ENCODE results near the gene DDB1.

Gene DDB1

DNA sequence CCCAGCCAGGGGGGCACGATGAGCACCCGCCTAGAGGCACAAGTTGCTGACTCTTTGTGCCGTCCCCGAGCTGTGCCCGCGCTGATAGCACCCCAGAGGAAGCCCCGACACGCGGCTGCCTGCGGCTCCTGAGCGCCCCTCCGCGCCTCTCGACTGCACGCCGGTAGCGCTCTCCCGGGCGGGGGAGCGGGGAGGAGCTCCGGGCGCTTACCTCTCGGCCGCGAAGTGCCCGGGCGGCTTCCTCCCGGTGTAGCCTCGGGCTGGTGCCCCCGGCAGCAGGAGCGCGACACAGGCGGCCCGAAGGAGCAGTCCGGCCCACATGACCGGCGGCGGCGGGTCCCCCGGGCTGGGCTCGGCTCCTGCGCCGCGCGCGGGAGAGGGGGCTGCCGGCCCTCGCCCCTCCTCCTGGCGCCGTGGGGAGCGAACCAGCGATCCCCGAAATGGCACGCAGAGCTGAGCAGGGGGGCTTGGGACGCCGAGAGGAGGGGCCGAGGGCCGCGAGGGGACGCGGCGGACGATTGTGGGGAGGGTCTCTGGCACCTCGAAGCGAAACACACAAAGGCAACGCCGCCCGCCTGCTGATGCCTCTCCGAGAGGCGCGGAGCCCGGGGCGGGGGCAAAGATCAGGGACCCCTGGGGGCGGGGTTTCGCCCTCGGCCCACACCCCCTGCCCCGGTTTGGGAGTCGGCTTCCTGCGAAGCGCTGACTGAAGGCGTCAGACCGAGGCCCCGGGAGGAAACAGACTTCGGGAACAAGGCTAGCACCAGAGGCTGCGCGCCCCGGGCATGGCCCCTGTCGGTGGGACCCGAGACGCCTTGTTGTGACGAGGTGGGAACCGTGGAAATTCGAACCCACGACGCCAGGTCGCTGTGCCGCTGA is 37.9 kb downstream of the DDB1 start, which contains the start of gene VWCE:
VWCE (minus strand) TSS at position 600 of the 879 bp plus-strand sequence; CDS start at position 321, 279 bp downstream.
- peak; percentile 78 for DNase-seq

GRCh38 chr11:61293867-61294716 is 38.8 kb downstream of the DDB1 start:
- DNase-seq: peak; percentile 56

DNA sequence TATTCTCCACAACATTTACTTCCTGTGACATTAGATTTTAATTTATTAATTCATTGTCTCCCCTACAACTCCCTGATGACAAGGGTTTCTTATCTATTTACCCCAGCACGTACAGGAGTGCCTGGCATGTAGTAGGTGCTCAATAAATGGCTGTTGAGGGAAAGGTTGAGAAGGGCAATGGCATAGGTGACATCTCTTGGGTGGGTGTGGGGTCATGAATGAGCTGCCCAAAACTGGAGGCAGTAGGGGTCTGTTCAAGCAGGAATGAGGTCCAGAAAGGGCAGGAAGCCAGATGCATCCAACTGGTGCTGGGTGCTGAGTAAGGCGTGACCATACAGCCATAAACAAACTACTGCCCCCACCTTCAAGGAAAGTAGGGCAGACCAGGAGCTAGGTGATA is 40.5 kb downstream of the DDB1 start:
- no peak for DNase-seq

DNA sequence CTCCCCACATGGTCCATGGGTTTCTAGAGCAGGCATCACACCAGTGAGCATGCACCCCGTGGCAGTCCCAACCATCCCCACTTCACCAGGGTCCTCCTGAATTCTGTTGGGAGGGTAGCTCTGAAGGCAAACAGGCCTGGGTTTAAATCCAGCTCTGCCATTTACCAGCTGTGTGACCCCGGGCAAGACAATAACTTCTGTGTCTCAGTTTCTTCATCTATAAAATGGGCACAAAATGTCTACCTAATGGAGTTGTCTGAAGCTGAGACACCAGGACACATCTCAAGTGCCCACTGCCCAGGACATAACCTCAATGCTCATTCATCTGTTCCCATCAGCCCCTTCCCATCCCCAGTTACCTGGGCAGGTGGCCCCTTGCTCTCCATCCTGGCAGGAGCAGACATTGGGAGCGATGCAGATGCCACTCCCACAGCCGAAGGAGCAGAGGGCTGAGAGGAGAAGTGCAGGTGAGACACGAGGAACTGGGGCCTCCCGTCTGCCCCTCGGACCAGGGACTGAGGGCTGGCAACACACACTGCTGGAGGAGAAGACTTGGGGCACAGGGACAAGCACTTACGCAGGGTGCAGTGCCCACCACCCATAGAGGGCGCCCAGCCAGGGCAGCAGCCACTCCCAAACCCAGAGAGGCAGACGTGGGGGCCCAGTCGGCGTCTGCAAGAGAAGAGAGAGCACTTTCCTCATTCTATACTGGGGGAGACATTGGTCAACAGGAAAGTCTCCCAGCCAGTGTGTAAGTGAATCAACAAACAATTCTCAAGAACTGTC is 41.8 kb downstream of the DDB1 start:
- no peak for DNase-seq

DNA sequence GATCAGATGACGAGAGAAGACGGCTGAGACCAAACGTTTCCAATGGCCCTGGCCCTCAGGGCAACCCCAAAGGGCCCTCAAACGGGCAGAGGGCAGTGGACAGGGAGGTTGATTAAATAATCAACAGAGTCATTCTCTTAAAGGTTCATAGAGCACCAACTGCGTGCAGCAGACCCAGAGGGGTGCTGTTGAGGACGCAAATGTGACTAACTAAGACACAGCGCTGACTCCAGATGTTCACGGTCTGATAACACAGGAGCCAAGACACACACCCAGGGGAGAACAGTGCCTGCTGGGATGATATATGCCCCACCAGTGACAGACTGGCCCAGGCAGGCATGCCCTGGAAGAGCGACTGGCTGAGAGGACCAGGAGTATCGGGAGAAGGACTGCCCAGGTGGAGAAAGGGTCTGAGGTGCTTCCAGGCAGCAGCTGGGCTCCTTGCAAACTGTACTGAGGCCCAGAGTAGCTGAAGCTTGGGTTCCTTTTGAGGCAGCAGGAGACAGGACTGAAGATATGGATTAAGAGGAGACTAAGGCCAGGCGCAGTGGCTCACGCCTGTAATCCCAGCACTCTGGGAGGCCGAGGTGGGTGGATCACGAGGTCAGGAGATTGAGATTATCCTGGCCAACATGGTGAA is 45.4 kb downstream of the DDB1 start:
- no peak for DNase-seq

DNA sequence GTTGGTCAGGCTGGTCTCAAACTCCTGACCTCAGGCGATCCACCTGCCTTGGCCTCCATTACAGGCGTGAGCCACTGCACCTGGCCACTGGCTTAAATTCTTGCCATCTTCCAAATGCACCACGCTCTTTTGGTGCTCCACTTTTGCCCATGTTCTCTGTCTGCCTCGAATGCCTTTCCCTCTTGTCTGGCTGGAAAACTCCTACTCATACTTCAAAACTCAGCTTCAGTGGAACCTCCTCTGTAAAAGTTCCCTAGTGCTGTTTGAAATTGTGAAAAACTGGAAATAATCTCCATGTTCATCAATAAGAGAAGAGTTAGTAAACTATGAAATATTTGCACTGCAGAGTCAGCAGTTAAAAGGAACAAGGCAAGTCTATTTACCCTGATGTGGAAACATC is 49.3 kb downstream of the DDB1 start:
- DNase-seq: no peak

DNA sequence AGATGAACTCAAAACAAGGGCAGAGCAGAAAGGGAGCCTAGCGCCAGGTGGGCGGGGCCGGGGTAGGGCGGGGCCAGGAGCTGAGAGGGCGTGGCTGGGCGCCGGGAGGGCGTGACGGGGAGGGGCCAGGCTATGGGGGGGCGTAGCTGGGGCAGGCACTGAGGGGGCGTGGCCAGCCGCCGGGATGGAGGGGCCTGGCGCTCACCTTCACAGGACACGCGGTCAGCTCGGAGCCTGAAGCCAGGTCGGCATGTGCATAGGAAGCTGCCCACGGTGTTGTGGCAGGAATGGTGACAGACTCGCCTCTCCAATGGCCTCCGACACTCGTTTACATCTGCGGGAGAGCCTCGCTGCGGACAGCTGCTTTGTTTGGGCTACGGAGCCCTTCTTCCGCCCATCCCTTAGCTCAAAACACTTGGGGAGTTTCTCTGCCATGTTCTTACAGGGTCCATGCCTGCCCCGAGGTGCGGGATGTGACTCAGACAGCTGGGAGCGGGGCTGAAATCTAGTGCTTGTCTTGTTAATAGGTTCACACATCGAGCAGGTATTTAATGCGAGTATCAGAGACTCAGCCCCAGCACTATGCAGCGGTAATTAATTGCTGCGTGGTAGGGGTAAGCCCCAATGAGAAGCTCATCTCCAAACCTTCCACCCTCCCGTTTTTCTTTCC is 51.2 kb downstream of the DDB1 start:
- no peak for DNase-seq

DNA sequence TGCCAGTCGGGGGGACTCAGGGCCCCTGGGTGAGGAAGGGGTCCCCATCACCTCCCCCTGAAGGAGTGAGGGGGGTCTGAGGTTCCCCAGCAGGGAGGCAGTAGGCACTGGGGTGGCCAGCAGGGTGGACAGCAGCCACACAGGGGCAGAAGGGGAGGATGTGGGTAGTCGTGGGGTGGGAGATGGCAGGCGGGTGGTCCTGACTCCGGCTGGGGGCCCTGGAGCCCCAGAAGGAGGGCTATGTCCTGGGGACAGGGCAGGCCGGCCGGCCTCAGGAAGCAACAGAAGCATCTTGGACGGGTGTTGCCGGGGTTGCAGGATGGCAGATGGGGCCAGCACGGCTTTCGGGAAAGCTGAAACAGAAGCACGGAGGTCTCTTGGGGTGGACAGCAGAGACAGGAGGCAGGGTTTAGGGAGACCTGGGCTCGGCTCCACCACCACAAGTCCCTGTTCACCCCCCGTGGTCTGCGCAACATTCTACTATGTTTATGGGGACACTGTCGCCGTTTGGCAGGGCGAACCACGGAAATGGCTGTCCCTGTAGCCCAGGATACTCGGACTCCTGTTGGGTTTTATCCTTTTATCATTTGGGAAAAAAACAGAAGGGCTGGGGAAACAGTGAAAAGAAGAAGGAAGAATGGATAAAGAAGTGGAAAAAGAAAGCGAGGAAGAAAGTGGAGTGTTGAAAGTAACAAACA is 51.9 kb downstream of the DDB1 start:
- DNase-seq: no peak

DNA sequence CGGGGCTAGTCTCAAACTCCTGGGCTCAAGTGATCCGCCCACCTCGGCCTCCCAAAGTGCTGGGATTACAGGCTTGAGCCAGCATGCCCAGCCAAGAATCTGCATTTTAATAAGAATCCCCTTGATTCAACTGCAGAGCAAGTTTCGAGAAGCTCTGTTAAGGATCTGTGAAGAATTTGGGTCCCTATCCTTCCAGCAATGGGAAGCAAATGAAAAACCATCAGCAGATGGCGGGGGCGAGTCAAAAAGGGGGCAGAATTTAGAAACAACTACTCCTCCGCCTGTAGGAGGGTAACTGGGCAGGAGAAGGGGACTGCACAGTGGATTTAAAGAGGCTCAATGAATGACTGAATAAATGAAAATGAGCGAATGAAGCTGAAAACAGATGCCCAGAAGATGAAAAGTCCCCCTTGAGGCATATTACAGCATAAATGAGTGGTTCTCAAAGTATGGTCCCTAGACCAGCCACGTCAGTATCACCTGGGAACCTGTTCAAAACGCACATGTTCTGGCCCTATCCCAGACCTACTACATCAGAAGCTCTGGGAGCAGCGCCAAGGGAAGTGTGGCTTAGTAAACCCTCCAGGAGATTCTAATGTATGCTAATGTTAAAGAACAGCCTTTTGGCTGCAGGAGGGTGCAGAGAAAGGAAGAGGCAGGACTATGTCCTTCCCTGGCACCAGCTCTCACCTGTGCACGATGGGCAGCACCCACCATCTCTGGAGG is 52.8 kb downstream of the DDB1 start:
- peak; percentile 14 for DNase-seq

- no peak for DNase-seq
Observed at GRCh38 chr11:61278001-61278470, 54.9 kb downstream of the DDB1 start.

DNA sequence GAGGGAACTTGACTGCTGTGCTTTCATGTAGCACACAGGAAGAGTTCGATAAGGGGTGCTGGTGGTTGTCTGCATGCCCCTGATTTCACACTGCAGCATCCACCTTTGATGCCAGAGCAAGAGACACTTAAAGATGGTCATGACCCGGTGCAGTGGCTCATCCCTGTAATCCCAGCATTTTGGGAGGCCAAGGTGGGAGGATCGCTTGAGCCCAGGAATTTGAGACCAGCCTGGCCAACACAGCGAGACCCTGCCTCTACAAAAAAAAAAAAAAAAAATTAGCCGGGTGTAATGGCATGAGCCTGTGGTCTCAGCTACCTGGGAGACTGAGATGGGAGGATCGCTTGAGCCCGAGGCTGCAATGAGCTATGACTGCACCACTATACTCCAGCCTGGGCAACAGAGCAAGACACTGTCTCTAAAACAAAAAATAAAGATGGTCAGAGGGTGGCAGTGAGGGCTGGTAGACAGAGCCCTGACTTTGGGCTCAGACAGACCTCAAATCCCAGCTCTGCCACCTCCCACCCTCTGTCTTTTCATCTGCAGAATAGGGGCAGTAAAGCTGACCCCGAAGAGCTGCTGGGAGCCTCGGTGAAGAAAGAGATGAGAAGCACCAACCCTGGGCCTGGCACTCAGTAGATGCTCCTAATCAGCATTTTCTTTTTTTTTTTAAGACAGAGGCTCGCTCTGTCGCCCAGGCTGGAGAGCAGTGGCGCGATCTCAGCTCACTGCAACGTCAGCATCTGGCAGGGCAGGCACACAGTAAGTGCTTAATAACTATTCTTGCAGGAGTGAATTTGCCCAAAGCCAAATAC is 55.5 kb downstream of the DDB1 start:
- DNase-seq: no peak

- DNase-seq: no peak
Observed at GRCh38 chr11:61275191-61275590, 57.7 kb downstream of the DDB1 start.

DNA sequence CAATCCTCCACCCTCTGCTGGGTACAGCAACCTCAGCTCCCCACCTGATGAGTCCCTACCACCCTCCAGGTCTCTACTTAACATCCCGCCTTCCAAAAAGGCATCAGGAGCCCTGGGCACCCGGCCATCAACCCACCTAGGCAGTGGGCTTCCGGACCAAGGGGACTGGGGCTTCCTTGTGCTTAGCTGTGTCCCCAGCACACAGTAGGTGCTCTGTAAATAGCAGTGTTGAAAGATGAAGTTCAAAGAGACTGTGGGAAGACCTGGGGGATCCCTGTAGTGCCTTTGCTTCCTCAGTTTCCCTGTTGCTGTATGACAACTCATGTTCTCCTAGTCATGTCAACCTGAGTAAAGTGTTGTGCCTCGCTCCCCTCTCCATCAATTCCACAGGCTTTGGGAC is 58.8 kb downstream of the DDB1 start:
- no peak for DNase-seq

DNA sequence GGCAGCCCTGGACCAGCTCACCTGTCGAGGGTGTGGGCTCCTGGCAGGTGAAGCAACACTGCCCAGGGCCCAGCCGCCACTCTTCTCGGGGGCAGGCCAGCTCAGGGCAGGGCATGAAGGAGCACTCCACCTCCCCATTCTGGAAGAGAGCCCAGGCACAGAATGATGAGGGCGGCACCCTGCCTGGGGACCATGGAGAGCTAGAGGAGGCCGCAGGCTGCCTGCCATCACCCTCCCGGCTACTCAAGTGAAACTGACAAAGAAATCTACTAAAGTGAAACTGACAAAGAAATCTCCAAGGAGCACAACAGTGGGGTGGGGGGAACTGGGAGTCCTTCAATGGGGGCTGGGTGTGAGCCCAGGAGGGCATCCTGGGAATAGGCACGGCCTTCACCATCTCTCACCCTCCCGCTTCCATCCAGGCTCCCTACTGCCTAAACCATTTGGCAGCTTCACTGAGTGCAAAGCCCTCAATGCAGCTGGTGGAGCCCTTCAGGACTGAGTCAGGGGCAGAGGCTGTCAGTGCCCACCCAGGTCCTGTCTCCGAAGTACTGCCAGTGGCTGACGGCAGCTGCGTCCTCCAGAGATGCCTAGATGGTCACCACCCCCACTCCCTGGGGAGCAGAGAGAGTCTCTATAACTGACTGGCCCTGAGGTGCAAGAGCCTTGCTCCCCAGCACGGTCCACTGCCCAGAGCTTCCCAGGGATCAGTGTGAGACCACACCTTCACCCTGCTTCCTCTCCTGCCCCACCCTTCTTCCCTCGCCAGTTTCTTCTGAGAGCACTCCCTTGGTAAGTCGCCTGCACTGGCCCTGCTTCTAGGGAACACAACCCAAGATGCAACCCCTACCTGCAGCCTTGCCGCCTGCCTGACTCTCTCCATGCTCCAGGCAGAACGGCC is 59.5 kb downstream of the DDB1 start:
- DNase-seq: no peak

- no peak for DNase-seq
Observed at GRCh38 chr11:61272731-61273130, 60.2 kb downstream of the DDB1 start.

GRCh38 chr11:61270354-61271076 is 62.4 kb downstream of the DDB1 start:
- no peak for DNase-seq

DNA sequence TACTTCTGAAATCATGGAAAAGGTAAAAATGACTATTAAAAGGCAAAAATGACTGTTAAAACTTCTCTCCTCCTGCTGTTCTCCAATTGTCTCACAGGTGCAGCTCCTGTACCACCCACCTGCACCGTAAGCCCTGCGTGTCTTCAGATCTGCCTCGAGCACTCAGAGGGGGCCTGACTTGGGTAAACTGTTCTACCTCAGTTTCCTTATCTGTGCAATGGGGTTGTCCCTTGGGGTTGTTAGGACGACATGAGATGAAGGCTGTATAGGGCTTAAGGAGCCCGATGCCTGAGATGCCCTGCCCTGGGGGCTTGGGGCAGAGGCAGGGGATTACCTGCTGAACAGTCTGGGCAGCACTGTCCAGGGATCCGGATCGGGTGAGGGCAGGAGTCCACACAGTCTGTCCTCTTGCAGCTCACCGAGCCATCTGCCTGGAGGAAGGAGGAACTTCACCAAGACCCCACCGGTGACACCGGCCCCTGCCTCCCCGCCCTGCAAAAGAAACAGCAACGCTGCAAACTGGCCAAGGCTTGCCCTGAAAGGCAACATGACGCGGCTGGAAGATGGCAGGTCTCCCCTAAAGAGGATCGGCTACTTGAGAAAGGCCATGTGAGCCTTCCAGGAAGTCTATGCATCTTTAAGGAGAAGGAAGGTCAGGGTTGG is 64.2 kb downstream of the DDB1 start:
- DNase-seq: no peak

Data from NCI-H2171 (cell line).